Lung microvascular endothelial cell (primary cell): ENCODE results near the gene EYS. TPM values are rescaled to one million over a fixed set of nuclear protein-coding genes. Genes with fewer than 3 reads are reported as not detected.
"Not testable (repeated sequence)": the region's sequence is repeated elsewhere in the genome, so short reads cannot be mapped to it uniquely, and the experiment has no call there.

ENCODE experiments used
- DNase-seq, 2 donors: peaks; one replicate each; pipeline versions ENCODE4 v3.0.0 to v3.0.0-alpha.2; 2010; ENCODE audit warnings: low read depth in 2 of 2
- total RNA-seq: library from RNA; depleted of rRNA; stranded (reverse); fragments of >200 nt; gene quantifications from 2 replicates; pipeline ENCODE4 v1.2.1, GENCODE V29; 2014

The EYS gene
- total RNA-seq, 1 donor from 2014 or later = not detected

DNA sequence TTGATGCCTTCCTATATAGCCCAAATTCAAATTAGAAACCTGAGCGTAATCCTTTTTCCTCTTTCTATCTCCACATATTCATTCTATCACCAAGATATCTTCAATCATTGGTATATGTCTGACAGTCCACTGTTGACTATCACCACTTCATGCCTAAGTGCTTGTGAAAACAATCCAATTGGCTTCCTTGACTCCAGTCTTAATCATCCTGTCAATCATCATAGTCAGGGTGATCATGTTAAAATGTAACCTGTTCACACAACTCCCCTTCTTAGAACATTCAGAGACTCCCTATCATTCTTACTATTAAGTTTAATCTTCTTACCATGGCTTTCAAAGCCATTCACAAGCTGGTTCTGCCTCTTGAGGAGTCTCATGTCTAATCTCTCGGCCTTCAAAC lies 1454.8 kb downstream of the EYS start:
- no peak for DNase-seq

DNA sequence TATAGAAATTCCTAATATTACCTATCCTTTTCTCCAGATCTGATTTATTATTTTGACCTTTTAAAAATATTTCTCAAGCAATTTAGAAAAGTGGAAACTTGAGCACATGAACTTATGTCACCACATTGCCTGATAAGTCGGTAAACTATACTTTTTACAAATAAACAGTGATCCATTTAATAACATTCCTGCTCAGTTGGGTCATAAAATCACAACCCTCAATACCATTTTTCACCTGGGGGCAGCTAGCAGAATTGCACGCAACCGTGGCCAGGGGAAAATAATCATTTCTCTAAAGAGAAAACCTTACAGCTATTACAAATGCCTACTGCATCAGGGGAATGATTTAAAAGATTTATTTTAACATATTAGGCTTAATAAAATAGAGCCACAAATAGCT lies 1456.9 kb downstream of the EYS start:
- DNase-seq = no peak

DNA sequence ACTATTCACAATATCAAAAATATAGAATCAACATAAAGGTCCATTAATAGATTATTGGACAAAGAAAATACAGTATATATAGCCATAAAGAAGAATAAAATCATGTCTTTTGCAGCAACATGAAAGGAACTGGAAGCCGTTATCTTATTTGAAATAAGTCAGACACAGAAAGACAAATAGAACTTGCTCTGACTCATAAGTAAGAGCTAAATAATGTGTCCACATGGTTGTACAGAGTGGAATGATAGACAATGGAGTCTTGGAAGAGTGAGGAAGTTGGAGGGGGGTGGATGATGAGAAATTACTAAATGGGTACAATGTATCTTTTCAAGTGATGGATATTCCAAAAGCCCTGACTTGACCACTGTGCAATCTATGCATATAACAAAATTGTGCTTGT lies 1457.9 kb downstream of the EYS start:
- no peak for DNase-seq

DNA sequence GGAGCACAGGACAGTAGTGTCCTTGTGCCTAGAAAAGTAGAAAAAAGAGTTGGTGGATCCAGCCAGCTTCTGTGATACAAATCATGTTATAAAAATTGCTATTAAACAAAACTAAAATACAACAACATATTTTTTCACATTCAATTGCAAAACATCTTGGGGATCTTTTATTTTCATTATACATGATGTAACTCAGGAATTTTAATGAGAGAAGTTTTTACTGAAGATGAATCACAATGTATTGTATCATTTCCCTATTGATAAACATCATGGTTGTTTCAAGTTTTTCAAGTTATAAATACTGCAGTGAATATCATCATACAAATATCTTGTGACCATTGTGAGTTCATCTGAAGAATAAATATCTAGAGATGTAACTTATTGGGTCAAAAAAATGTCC lies 1463.4 kb downstream of the EYS start:
- DNase-seq = no peak

DNA sequence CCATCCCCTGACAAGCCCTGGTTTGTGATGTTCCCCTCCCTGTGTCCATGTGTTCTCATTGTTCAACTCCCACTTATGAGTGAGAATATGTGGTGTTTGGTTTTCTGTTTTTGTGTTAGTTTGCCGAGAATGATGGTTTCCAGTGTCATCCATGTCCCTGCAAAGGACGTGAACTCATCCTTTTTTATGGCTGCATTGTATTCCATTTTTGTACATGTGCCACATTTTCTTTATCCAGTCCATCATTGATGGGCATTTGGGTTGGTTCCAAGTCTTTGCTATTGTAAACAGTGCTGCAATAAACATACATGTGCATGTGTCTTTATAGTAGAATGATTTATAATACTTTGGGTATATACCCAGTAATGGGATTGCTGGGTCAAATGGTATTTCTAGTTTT lies 1468.1 kb downstream of the EYS start:
- not testable (repeated sequence) for DNase-seq

DNA sequence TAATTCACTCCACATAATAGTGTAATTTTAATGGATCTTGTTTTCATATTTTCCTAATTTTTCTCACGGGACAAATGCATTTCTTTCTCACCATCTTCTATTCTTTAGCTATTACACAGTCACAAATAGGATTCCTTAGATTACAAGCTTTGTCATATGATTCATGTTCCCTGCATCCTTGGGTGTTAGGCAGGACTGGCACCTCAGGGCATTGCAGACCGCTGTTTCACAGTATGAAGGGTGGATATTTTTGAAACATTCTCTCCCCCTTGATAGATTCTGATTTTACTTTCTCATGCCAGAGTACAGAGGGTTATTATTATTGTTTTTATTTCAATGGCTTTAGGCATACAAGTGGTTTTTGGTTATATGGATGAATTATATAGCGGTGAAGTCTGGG lies 1469.0 kb downstream of the EYS start:
- DNase-seq = no peak

DNA sequence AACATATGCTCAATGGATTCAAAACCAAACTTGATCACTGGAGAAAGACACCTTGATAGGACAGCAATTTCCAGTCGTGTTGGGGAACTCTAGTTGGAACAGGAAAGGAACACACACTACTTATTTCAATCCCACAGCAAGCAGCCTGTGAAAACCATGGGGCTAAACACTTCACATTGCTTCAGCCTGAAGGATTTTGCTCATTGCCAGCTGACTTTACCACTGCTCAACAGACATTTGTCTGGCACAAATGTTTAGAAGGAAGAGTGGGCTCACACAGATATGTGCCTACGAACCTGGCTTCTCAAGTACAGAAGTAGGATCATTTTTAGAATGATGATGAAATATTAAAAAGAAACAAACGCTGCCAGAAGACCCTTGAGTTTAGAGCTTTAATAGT lies 1473.3 kb downstream of the EYS start:
- no peak for DNase-seq

DNA sequence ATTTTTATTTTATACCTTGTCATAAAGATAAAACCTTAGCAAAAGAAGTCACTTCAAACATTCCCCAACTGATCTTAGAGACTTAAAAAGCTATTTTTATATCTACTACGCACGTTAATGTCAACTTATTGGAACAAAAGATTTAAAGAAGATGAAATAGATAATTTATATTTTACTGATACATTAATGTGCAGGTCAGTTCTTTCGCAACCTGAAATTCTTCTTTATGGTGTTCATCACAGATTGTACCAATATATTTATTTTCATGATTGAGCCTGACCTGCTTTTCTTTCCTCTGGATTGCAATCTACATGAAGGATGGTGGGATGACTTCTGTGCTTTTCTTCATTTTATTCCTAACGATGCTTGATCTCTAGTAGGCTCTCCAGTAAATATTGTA lies 1475.1 kb downstream of the EYS start:
- DNase-seq = no peak

DNA sequence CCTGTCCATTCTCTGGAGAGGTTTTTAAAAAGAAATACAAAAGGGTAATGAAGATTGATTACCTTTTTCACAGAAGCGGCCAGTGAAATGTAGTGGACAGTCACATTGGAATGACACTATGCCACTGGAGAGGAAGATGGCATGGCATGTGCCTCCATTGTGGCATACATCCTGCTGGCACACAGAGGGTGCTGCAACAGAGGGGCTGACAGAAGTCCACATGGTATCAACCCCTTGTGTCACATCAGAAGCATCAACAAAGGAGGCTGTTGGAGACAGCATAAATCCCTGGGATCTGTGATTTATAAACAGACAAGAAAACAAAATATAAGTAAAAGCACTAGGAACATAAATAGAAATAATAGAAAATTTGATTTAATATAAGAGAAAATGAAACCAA lies 1476.5 kb downstream of the EYS start:
- no peak for DNase-seq

DNA sequence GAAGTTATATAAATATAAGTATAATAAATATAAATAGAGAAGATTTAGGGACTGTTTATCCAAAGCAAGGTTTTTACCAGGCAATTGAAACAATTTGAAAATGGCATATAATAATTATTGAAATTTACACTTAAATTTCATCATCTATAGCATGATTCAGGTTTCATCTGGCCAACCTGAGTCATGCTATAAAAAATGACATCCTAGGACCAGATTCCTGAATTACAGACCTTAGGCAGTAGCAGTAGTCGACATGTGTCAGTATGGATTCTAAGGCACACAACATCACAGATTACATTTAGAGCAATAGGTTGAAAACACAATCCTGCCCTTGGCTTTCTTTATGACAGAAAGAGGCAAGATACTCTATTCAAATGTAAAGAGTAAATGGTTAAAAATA lies 1479.2 kb downstream of the EYS start:
- DNase-seq = no peak

DNA sequence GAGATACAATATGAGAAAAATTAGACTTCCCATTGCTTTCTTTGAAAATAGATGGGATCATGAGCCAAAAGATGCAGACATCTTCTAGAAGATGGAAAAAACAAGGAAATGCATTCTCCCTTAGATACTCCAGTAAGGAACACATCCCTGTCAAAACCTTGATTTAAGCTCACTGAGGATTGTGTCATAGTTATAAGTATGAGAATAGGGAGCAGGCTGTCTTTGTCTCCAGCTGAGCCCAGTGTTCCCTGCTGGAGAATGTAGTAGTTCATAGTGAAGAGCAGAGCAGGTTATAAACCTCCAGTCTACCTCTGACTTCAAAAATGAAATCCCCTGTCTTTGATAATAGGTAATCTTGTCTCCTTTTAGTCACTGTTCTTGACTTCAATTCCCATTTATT lies 1481.5 kb downstream of the EYS start:
- DNase-seq = no peak

DNA sequence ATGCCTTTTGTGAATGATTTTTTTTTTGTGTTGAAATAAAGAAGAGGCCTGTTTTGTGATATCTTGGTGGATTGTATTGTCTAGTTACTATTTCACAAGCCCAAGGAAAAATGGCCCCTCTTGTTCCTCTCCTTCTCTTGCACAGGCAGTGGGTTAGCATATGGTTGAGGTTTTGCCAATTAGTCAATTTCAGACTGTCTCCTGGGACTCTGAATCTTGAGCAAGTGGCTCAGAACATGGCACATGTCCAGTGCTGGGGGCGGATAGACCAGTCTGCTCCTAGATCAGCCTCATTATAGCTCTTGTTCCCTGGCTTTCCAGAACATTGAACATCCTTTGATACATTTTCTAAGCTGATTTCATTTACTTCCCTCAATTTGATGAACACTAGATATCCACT lies 1482.2 kb downstream of the EYS start:
- no peak for DNase-seq

DNA sequence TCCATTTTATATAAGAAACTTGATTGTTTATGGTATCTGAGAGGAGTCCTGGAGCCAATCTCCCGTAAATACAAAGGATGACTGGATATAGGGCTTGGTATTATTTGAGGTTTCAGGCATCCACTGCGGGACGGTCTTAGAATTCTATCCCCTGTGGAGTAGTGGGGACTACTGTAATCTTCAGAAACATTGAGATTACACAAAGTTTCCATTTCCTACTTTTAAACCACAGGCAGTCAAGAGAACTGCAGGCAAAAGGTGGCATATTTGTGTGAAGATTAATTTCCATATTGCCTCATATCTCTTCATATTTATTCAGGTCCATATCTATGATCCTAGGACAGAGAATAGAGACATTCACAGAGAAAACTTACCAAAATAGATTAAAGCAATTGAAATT lies 1485.2 kb downstream of the EYS start:
- DNase-seq = no peak

DNA sequence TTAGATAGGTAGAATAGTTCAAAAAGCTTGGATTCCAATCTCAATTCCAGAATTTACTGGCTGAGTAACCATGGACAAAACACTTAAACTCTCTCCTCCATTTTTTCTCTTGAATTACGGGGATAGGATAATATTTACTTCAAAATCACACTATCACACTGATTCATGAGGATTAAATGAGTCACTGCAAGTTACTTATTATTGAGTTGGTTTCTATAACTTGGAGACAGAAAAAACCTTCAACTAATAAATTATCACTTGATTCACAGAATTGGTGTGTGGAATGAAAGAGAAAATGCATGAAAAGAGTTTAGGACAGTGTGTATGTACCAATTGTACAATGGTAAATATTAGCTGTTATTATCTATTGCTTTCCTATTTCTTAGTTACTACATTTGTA lies 1486.2 kb downstream of the EYS start:
- no peak for DNase-seq

DNA sequence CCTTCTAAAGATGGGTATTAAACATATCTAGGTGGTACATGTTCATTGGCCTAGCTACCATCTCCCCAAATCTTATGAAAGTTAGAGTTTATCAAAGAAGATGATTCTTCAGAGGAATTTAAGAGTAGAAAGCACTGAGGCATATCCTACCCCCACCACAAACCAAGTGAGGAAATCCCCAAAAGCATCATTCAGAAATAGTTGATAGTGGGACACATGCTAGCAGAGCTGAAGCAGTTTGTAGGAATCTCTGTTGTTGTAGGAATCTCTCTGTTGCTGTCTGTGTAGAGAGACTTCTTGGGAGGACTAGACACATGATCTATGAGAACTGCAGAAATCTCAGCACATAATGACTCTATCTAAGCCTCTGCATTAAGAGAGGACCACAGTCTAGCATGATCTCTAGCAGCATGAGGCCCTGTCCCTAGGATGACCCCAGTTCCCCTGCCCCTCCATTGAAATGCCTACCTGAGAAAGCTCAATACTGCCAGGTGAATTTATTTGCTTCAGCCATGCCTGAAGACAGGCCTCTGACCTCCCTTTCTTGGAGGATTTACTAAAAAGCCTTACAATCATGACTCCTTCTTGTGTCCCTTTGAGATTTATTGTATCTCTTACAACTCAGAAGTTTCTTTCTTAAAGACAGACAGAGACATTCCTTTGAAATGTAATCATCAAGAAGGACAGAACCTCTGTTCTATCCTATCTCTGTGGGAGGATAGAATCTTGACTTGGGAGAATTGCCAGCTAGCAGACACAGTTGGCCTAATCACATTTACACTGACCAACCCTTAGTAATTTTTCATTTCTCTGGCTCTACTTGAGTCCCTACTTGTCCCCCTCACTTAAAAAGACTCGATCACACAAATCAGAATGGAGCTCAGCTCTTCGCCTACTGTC lies 1489.1 kb downstream of the EYS start:
- DNase-seq = no peak

DNA sequence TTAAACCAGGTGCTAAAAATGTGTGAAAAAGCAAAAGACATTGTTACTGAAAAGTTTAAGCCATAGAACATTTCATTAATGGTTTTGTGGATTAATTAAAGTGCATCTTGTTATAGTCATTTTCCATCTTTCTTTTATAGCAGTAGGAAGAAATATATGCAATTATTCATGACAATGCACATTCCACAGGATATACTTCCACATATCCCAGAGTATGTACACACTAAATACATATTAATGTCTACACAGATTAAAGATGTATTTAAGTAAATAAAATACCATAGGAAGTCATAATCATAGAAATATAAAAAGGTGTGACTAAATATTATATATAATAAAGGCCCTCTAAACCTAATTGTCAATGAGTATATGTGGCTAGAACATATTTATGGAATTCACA lies 1492.7 kb downstream of the EYS start:
- no peak for DNase-seq

DNA sequence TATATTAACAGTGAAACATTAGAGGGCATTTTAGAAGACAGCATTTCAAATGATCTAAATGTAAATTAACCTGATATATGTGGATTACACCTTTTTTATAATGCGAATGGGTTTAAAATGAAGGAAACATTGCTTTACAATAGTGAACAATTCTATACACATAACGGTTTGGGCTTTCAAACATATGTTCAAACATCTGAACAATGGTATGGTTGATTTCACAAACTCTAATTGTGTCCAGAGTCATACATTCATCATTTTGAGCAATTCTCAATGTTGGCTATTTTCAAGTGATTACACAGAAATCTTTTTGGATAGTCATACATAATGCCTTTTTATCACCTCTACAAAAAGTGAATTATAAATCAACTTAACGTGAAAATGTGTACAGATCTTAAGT lies 1493.3 kb downstream of the EYS start:
- DNase-seq = no peak

DNA sequence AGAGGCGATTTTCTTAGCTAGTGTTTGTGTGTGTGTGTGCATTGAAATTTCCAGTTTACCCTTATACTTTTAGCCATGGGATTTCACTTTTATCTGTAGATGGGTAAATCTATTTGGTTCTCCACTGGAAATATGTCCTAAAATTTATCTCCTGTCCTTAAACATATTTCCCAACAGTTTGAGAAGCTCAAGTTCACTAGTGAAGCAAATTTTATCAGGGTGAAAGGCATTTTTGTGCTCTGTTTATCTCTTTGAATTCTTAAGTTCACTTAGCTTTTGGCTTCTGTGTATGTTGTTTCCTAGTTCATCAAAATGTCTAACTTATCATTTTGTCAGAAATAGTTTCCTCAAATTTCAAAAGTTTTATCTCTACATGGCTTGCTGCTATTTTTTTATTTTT lies 1509.8 kb downstream of the EYS start:
- DNase-seq = no peak

DNA sequence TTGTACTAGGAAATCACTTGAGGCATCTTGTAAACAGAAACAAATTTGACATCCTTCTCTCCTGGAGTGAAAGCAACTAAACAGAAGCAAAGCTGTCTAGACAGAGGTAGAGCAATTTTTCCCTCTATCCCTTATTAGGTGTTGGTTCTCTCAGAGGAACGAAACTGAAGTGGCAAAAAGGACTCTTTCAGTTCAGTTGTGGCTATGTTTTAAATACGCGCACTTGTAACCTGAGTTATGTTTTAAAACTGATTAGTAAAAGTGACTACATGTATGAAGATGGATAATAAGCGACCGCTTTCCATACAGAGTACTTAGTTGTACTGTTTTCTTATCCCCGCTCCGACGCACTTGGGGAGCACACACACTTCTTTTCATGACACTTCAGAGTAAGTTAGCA lies 1520.4 kb downstream of the EYS start:
- no peak for DNase-seq

DNA sequence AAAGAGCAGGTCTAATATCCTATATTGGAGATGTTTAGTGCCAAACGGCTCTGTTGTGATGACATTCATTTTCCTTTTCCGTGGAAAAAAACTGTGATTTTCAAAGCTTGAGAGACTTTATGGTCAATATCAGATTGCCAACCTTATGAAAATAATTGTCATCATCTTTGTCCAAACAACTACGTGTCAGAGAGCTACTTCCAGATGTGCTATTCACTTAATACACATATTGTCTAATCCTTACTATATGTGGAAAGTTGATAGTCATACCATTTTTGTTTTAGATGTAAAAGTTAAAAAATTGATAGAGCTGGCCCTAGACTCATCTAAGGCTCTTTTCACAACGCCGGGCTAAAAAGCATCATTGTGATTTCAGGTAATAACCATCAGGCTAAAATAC lies 1521.4 kb downstream of the EYS start:
- DNase-seq = no peak

DNA sequence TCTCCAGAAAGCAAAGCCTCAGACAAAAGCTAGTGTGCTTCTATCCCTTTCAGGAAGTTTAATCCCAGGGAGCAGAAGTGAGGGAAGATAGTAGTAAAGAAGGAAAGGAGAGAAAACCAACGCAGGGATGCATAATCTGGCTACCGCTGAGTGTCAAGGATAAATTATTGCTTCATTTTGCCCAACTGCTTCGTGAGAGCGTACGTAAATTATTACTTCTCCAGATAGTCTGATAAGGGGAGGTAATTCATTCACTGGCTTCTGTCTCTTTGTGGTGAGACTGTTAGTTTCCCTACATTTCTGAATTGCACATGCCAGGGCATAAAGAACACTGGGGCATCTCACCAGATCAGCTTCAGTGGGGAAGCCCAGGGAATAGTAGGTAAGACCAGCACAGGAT lies 1531.7 kb downstream of the EYS start:
- DNase-seq = no peak

DNA sequence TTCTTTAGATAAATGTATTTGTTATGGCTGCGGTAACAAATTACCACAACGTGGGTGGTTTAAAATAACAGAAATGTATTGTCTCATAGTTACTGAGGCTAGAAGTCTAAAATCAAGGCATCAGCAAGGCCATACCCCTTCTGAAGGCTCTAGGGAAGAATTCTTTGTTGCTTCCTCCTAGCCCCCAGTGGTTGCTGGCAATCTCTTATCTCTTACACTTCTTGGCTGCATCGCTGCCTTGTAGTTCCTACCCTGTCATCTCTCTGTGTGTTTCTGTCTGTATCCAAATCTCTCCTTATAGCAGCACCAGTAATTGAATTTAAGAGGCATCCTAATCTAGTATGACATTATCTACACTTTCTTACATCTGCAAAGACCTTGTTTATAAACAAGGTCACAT lies 1536.7 kb downstream of the EYS start:
- DNase-seq = no peak

DNA sequence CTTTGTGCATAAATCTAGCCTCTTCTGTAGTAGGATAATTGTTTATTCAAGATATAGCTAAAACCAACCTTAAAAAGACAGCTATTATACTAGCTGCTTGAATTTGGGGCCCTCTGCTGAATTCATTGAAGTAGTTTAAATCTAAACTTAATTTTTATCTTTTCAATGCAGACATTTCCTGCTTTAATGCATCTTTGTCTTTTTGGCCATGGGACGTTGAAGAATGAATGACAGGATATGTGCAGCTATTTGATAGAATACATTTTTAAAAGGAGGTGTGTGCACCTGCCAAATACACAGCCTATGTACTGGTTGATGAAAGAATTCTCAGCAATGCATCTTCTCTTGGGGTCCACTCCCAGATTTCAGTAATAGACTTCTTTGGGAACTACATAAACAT lies 1546.5 kb downstream of the EYS start:
- no peak for DNase-seq

DNA sequence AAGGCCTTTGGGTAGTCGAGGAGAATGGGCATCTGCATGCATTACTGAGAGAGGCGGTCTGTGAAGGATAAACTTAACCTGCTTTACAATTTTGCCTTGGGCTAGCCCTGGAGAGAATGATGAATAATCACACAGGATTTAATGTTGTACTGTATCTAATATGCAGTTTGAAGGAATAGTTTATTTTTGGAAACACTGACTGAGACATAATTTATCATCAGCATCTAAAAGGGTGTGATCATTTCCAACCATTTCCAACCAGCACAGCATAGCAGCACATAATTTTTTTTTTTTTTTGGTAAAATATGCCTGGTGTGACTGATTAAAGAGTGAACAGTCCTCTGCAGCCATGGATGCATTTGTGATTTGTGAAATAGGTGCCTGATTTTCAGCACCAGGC lies 1552.0 kb downstream of the EYS start:
- DNase-seq = no peak
